Right ventricle myocardium inferior (tissue), 1 donor: ENCODE results near the gene TH. TPM values are rescaled to one million over a fixed set of nuclear protein-coding genes. Genes with fewer than 3 reads are reported as not detected.
"Not testable (repeated sequence)": the region's sequence is repeated elsewhere in the genome, so short reads cannot be mapped to it uniquely, and the experiment has no call there.

Source experiments
- ATAC-seq: fragments of 200-7000 bp; cut with Tn5 transposase; one replicate; pipeline ENCODE4 v1.9.1; 2020; ENCODE audit warnings: mild to moderate bottlenecking, moderate library complexity
- DNase-seq: peaks from one replicate; pipeline ENCODE4 v3.0.0; 2021; ENCODE audit errors: missing footprints
- intact Hi-C: fragments of 100-400 bp; cut with DNase I; formaldehyde crosslinking; loops from one replicate; pipeline ENCODE4 v1.11.0; 2022
- total RNA-seq: library from RNA; stranded (reverse); fragmentation: NEBNext Ultra II Directional; extraction: Animal tissue kit (Norgen Biotek cat#: 25700); gene quantifications from one replicate; pipeline ENCODE4 v1.2.1, GENCODE V29; 2021
- donor health status: DM: no; HTN: yes; CAD: no; lungs with severe emphysema.

Gene TH
- total RNA-seq, 1 donor from 2014 or later = not detected

GRCh38 chr11:2185324-2186085 lies 13.9 kb upstream of the TH start:
- intact Hi-C loops = loop anchor here (1.0 to 5.0 kb wide), 2 partner anchors 217 to 235 kb away; partner anchors contain the start of gene TSSC4
- no peak for ATAC-seq

GRCh38 chr11:2182692-2183474 lies 11.3 kb upstream of the TH start:
- DNase-seq = no peak
- no peak for ATAC-seq
- intact Hi-C loops = no loop called here

More at GRCh38 chr11:2185324-2186085, 13.9 kb upstream of the TH start:
- DNase-seq = no peak

- intact Hi-C loops = no loop called here
- ATAC-seq = no peak
- DNase-seq = no peak
These were observed 10.5 kb upstream of the TH start for GRCh38 chr11:2182075-2182474.

GRCh38 chr11:2180789-2181370 lies 9.3 kb upstream of the TH start:
- ATAC-seq = no peak
- intact Hi-C loops = no loop called here
- DNase-seq = no peak

- intact Hi-C loops = no loop called here
- no peak for DNase-seq
- no peak for ATAC-seq
These were observed 8.7 kb upstream of the TH start for GRCh38 chr11:2180347-2180746.

GRCh38 chr11:2179516-2179915 lies 7.9 kb upstream of the TH start:
- DNase-seq (no peak), ATAC-seq (no peak)
- intact Hi-C loops = no loop called here

GRCh38 chr11:2178906-2179494 lies 7.4 kb upstream of the TH start:
- DNase-seq (no peak), ATAC-seq (no peak)
- intact Hi-C loops = no loop called here

GRCh38 chr11:2178055-2178773 lies 6.6 kb upstream of the TH start:
- ATAC-seq, DNase-seq, intact Hi-C loops: not testable (repeated sequence)

- intact Hi-C loops = no loop called here
- ATAC-seq = no peak
- DNase-seq = no peak
These were observed 5.5 kb upstream of the TH start for GRCh38 chr11:2177076-2177475.

GRCh38 chr11:2176389-2176900 lies 4.8 kb upstream of the TH start:
- intact Hi-C loops = no loop called here
- ATAC-seq (no peak), DNase-seq (no peak)

GRCh38 chr11:2175659-2176058 lies 4.0 kb upstream of the TH start:
- no peak for DNase-seq
- intact Hi-C loops = no loop called here
- peak; percentile 54 for ATAC-seq

- ATAC-seq (no peak), DNase-seq (no peak)
- intact Hi-C loops = no loop called here
These were observed 2.7 kb upstream of the TH start for GRCh38 chr11:2174361-2174760.

- intact Hi-C loops = no loop called here
- no peak for ATAC-seq
- DNase-seq = no peak
These were observed 2.1 kb upstream of the TH start for GRCh38 chr11:2173761-2174160.

- intact Hi-C loops = no loop called here
- DNase-seq (no peak), ATAC-seq (no peak)
These were observed 1.6 kb upstream of the TH start for GRCh38 chr11:2173150-2173693.

GRCh38 chr11:2172676-2173075 lies 1.1 kb upstream of the TH start:
- intact Hi-C loops = no loop called here
- DNase-seq (no peak), ATAC-seq (no peak)

GRCh38 chr11:2169626-2170570 lies 1.7 kb downstream of the TH start:
- DNase-seq (no peak), ATAC-seq (no peak)
- intact Hi-C loops = no loop called here

GRCh38 chr11:2169005-2169378 lies 2.6 kb downstream of the TH start:
- intact Hi-C loops = no loop called here
- no peak for ATAC-seq
- DNase-seq = no peak
